Right lobe of liver (tissue), 4 donors: ENCODE results near the gene KCNG3.

Source experiments
- POLR2A ChIP-seq: fragments of 450-650 bp; IDR thresholded peaks from one replicate; pipeline ENCODE4 v1.6.1; 2017; ENCODE audit warnings: antibody characterized with exemption, mild to moderate bottlenecking
- TF ChIP-seq, protein P1 (sequence below), 4 donors: fragments of 200-600 bp in 3 of 4; fragments of 450-650 bp in 1 of 4; IDR thresholded peaks; one replicate each; pipeline versions ENCODE4 v1.5.1 to v1.8.0; 2016 to 2022; ENCODE audit warnings: antibody characterized with exemption in 4 of 4, mild to moderate bottlenecking in 2 of 4
- donor health status: DM: no; HTN: no; CAD: no.
- donor health status: DM: no; HTN: no; CAD: no.
- donor health status: DM: no; HTN: yes; CAD: no.

DNA sequence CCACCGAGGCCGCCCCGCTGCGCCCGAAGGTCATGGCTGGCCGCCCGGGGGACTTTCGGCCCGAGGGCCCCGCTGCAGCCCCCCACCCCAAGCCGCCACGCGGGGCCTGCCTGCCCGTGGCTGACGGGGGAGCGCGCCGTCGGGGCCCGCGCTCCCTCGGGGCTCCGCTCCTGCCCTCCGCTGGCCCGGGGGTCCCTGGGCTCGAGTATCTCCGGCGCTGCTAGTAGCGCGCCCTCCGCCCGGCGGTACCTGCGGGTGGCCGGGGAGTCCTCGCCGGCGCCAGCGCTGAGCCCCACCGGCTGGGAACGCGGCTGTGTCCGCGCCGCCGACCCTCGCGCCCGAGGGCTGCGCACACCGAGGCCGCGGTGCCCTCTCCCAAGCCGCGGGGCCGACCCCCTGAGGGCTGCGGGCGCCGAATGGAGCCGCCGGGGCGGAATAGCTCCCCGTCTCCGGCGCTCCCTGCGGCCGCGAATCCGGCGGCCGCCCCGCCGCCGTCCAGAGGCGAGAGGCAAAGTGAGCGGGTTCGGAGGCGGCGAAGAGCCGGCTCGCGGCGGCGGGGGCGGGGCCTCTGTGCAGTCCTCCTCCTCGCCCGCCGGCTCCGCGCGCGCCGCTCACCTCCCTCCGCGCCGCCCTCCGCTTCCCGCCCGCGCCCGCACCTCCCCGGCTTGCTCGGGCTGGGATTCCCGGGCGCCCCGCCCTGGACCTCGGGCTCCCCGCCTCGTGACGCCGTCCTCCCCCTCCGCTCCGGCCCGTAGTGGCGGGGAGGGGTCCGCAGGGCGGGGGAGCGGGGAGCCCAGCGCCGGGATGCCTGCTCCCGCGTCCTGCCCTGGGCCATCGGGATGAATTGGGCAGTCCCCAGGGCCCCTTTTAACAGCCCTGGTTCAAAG, at the start of gene KCNG3:
- TF ChIP-seq, protein P1, sequence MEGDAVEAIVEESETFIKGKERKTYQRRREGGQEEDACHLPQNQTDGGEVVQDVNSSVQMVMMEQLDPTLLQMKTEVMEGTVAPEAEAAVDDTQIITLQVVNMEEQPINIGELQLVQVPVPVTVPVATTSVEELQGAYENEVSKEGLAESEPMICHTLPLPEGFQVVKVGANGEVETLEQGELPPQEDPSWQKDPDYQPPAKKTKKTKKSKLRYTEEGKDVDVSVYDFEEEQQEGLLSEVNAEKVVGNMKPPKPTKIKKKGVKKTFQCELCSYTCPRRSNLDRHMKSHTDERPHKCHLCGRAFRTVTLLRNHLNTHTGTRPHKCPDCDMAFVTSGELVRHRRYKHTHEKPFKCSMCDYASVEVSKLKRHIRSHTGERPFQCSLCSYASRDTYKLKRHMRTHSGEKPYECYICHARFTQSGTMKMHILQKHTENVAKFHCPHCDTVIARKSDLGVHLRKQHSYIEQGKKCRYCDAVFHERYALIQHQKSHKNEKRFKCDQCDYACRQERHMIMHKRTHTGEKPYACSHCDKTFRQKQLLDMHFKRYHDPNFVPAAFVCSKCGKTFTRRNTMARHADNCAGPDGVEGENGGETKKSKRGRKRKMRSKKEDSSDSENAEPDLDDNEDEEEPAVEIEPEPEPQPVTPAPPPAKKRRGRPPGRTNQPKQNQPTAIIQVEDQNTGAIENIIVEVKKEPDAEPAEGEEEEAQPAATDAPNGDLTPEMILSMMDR (IDR thresholded peaks at IDR 0.05): no peak
- TF ChIP-seq POLR2A: no peak
